SH-SY5Y (cell line): ENCODE measurements around the gene PDK2.

ENCODE experiments used
- GATA2 ChIP-seq: IDR thresholded peaks from 2 replicates; pipeline ENCODE4 v1.6.1; 2011; ENCODE audit warnings: mild to moderate bottlenecking, low read depth, low read length
- GATA3 ChIP-seq: IDR thresholded peaks from 2 replicates; pipeline ENCODE4 v1.6.1; 2011; ENCODE audit warnings: low read depth, mild to moderate bottlenecking, low read length, moderate library complexity

PDK2 gene

DNA sequence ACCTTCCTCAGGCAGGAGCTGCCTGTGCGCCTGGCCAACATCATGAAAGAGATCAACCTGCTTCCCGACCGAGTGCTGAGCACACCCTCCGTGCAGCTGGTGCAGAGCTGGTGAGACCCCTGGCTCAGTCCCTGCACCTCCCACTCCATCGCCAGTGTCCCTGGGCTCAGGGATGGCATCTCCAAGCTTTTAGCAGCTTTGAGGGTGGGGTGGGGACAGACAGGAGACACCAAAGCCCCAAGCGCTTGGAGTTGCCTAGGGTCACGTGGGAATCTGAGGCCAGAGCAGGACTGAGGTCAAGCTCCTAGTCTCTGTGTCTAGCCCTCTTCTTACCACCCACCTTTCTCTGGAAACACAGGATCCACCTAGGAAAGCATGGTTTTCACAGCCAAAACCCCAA lies 2.3 kb downstream of the PDK2 start:
- TF ChIP-seq GATA3 (no peak), GATA2 (no peak)

DNA sequence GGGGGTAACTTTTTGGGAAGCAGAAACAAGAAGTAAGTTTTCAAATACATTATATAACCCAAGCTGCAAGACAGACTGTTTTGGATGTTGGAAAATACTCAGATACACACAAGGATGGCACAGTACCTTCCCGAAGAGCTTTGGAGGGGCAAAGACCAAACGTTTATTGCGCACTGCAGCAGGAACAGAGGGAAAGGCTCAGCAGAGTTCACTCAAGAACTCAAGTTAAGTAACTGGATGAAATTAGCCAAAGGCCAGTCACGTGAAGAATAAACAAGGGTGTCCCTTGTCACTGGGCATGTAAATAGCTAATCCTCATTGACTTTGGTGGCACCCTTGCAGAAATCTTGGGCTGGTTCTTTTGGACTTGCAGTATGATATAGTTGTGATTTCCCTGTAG lies 2.8 kb downstream of the PDK2 start:
- TF ChIP-seq GATA2 (no peak), GATA3 (no peak)

DNA sequence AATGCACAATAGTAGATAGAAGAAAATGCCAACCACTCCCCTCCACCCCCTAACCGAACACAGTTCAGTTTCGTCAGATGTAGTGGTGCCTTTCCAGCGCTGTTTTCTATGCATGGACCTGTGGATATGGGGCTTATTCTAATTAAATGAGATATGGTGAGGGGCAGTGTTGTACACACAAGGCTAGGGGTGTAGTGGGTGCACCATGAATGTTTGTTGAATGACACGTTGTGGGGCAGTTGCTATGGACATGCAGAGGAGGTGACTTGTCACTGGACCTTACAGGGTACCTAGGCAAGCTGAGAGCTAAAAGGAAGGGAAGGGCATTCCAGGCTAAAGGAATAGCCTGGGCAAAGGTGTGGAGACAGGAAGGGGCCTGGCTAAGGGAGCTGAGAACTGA lies 3.4 kb downstream of the PDK2 start:
- TF ChIP-seq GATA2: no peak
- TF ChIP-seq GATA3: no peak

DNA sequence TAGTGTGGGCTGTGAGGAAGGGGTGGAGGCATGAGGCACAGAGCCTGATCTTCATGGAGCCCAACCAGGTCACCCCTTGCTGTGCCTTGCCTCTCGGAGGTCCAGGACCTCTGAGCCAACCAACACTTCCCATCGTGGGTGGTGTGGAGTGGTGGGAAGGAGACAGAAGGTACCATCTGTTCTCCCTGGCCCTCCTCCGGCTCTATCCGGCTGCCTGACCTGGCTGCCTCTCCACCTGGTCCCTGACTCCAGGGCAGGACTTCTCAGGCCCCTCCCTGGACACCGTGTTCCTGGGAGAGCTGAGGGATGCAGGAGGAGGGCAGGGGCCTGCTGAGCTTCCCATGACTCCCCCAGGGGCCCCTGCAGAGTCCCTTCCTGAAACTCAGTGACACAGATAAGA lies 3.9 kb downstream of the PDK2 start:
- TF ChIP-seq GATA2 (no peak), GATA3 (no peak)

DNA sequence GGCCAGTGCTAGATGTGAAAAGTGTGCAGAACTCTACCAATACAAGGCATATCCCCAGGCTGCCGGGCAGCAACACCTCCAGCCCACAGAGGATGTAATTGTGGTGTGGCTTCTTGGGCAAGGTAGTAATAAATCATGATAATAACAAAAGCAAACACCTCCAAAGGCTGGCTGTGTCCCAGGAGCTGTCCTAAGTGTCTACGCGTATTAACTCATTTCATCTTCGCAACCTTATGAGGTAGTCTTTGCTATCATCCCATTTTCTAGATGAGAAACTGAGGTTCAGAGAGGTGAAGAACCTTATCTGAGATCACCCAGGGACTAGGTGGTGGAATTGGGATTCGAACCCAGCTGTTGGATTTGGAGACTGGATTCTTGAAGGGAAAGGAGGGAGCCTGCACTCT lies 5.3 kb downstream of the PDK2 start:
- TF ChIP-seq GATA3: no peak
- no peak for TF ChIP-seq GATA2

DNA sequence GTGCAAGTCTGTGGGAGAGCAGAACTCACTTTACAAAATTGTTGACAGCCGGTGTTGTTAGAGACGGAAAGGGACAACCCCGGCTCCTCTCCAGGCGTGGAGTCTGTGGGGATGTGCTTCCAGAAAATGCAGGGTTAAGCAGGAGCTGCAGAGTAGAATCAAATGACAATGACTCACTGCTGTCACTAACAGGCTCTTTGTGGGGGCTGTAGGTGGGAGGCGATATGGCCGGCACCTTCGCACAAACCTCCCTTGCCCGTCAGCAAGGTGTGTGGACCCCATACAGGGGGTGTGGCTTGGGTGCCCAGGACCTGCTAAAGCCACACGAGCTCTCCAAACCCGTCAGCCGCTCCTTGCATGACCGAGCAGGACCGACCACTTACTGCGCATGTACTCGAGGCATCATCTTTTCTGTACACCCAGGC lies 5.8 kb downstream of the PDK2 start:
- TF ChIP-seq GATA3 (no peak), GATA2 (no peak)

DNA sequence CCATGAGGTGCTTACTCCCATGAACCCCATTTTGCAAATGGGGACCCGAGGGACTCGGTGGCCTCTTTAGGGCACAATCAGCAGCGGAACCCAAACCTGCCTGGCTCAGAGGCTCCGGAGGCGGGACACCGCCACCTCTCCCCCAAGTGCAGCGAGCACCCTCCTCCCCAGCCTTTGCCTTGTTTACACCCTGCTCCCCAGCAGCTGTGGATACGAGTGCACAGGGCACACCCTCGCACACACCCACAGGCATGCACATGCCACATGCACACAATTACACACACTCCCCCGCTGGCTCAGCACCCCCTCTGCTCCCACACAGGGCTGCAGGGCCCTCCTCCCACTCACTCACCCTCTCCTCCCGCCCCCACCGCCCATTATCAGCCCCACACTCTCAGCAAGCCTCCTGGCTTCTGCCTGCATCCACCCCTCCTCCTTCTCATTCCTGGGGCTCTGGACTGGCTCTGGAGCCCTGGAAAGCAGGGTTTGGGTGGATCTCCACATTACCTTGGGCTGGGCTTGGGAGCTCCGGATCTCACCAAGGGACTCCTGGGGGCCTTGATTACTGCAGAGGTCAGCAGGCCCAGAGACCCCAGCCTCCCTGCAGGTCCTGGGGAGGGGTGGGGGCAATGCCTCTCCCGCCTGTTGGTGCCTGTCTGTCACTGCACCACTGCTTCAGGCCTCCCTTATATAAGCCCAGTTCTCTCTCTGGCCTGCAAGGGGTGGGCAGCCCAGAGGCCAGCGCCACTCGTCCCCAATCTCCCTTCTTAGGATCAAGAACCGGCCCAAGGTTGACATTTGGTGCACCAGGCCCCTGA lies 6.4 kb downstream of the PDK2 start:
- TF ChIP-seq GATA3: no peak
- TF ChIP-seq GATA2: no peak

DNA sequence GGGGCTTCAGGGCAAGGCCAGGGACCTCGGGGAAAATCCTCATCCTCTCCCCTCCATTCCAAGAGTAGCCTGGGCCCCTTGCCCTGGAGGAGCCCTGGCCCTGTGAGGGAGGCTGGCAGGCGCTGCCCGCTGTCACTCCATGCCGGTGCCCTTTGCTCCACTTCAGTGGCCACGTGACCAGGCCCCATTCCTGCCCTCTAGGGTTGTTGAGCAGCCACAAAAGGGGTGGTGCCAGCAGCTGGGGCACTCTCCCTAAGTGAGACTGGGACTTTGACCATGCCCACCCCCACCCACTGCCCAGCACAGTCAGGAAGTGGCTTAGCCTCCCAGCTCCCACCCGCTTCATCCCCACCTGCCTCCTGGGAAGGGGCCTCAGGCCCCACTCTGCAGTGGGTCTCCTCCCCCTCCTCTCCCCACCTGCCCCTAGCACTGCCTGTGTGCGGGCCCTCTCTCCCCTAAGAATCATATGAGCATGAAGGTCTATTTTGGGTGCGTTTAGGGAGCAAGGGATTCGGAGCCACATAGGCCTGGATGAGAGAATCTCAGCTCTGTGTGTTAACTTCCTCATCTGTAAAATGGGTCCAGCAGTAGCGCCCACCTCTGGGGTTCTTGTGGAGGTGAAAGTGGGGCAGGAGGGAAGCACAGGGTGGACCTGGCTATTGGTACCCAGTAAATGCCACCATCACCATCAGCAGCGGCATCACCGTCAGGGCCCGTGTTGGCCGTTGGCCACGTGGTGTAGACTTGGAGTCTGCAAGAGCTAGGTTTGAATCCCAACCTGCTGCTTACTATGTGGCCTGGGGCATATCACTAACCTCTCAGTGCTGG lies 7.2 kb downstream of the PDK2 start:
- TF ChIP-seq GATA2 (no peak), GATA3 (no peak)

DNA sequence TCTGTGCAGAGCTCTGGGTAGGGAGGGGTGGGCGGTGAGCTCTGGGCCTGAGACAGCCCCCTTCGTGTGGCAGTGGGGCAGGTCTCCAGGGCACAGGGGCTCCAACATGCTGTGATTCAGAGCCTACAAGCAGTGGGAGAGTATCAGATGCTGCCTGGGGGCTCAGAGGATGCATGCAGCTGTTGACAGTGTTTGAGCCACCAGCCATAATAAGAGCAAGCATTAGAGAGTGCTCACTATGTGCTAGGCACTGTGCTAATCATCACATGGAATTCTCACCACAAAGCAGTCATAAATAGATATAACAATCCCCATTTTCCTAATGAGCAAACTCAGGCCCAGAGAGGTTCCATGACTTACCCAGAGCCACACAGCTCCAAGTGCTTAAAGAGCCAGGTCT lies 8.1 kb downstream of the PDK2 start:
- TF ChIP-seq GATA3: no peak

DNA sequence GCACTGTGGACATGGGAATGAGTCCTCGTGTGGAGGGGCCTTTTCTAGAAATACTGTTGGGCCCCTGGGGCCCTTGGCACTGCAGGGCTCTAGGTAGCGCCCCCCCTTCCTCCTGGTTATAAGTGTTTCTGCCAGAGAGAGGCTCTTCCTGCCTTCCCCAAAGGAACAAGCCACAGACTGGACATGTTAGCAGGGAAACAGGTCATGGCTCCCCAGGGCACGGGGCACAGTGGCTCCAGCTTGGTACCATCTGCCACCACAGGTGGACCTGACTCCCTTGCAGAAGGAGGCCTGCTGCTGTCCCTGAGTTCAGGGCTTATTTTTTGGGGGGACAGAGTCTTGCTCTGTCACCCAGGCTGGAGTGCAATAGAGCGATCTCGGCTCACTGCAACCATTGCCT lies 8.8 kb downstream of the PDK2 start:
- no peak for TF ChIP-seq GATA3
- no peak for TF ChIP-seq GATA2

DNA sequence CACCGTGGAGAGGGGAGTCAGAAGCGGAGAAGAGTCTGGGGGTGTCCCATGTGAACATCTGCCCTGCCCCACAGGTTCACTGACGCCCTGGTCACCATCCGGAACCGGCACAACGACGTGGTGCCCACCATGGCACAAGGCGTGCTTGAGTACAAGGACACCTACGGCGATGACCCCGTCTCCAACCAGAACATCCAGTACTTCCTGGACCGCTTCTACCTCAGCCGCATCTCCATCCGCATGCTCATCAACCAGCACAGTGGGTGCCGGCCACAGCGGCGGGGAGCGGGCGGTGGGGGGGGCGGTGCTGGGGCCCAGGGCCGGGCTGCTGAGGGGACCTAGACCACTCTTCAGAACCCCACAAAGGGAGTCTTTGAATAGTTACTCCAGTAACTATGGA lies 10.7 kb downstream of the PDK2 start:
- TF ChIP-seq GATA2: no peak
- no peak for TF ChIP-seq GATA3

DNA sequence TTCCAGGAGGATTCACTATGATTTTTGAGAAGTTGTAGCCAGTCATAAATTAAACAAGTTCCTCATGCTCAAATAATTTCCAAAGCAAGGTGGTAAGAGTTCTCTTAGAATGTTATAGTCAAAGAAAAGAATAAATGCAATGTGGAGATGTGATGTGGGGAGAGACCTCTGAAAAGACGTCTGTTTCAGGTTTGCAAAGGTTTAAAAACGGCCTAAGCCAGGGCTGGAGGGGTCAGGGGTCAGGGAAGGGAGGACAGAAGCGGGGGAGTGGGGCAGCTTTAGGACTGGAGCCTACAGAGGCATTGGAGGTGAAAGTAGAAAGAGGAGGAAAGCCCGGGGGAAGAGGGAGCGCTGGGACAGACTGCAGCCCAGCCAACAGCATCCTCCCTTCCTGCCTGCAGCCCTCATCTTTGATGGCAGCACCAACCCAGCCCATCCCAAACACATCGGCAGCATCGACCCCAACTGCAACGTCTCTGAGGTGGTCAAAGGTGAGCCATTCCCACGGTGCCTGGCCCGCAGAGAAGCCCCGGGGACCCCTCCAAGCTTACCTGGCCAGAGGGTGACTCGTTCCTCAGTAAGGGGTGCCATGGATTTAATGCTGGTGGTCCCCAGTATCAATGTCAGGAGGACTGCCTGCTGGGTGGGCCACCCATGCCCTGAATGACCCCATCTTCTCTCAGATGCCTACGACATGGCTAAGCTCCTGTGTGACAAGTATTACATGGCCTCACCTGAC lies 11.4 kb downstream of the PDK2 start:
- TF ChIP-seq GATA3: no peak
- TF ChIP-seq GATA2: no peak

DNA sequence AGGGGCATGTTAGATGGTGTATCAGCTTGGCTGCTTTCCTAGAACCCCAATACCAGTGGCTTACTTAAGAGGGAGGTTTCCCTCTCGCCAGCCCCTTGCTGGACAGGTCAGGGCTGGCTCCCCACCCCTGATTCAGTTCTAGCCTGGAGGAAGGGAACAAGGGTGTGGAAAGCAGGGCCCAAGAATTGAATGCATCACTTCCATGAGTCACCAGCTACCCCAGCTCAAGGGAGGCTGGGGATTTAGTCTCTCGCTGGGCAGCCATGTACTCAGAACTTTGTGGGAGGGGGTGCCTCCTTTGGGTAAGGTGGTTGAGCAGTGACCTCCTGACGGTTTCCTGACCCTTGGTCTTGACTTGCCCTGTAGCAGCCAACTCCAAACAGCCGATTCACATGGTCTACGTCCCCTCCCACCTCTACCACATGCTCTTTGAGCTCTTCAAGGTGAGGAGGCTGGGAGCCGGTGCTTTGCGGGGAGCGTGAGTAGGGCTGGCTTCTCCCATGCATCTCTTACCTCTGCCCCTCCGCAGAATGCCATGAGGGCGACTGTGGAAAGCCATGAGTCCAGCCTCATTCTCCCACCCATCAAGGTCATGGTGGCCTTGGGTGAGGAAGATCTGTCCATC lies 12.8 kb downstream of the PDK2 start:
- no peak for TF ChIP-seq GATA3
- no peak for TF ChIP-seq GATA2

DNA sequence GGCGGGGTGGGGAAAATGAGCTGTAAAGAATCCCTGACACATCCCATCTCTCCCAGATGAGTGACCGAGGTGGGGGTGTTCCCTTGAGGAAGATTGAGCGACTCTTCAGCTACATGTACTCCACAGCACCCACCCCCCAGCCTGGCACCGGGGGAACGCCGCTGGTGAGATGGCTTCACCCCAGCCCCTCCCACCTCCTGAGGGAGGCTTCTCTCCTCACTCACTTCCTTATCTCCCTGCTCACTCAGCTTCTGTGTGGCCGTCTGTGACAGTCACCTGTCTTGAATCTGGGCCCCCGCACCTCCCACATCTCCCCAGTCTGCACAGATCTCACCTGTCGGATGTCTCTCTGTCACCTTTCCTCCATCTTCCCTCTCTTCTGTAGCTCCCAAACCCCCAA lies 13.4 kb downstream of the PDK2 start:
- TF ChIP-seq GATA2: no peak
- no peak for TF ChIP-seq GATA3
